GM19438 (cell line): ENCODE measurements around the gene SPARCL1.
"Not testable (repeated sequence)": the region's sequence is repeated elsewhere in the genome, so short reads cannot be mapped to it uniquely, and the experiment has no call there.

ENCODE experiments used
- ATAC-seq: cut with Tn5 transposase; IDR thresholded peaks from one replicate; pipeline ENCODE4 v1.9.1; 2021; ENCODE audit warnings: low read depth; ENCODE audit not compliant: unreplicated experiment

Gene SPARCL1, protein sequence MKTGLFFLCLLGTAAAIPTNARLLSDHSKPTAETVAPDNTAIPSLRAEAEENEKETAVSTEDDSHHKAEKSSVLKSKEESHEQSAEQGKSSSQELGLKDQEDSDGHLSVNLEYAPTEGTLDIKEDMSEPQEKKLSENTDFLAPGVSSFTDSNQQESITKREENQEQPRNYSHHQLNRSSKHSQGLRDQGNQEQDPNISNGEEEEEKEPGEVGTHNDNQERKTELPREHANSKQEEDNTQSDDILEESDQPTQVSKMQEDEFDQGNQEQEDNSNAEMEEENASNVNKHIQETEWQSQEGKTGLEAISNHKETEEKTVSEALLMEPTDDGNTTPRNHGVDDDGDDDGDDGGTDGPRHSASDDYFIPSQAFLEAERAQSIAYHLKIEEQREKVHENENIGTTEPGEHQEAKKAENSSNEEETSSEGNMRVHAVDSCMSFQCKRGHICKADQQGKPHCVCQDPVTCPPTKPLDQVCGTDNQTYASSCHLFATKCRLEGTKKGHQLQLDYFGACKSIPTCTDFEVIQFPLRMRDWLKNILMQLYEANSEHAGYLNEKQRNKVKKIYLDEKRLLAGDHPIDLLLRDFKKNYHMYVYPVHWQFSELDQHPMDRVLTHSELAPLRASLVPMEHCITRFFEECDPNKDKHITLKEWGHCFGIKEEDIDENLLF

DNA sequence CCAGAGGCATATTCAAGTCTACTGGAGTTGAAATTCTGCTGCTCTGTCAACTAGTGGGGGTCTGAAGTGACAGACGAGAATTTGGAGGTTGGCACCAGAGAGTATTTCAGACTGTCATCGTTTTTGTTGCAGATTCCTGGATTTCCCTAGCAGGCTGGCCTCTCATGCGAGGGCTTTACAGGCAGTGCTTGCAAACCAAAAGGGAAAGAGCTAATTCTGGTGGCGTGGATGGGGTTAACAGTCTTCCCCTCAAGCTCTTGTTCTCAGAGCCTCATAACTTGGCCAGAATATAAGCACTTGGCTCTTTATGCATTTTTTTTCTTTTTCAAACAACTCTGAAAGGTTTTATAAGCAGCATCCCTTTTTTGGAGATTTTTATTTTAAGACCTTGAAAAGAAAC is at the start of gene SPARCL1:
TSS of gene SPARCL1 (minus strand) at position 190 of the 400 bp plus-strand sequence. CDS start 29,802 bp downstream, outside the sequence.
- no peak for ATAC-seq

DNA sequence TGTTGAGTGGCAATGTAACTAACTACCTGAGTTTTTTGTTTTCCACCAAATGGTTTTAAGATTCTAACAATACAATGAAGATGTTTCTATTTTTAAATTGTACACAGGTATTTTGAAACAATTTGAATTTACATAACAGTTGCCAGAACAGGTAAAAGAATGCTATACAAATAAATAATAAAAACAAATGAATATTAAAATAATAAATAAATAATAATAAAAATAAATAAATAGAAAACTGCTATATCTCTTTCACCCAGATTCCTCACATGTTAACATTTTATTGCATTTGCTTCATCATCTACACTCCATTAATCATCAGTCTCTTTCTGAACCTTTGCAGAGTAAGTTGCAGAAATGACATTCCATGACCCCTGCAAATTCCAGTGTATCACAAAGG is 46.8 kb upstream of the SPARCL1 start:
- no peak for ATAC-seq

DNA sequence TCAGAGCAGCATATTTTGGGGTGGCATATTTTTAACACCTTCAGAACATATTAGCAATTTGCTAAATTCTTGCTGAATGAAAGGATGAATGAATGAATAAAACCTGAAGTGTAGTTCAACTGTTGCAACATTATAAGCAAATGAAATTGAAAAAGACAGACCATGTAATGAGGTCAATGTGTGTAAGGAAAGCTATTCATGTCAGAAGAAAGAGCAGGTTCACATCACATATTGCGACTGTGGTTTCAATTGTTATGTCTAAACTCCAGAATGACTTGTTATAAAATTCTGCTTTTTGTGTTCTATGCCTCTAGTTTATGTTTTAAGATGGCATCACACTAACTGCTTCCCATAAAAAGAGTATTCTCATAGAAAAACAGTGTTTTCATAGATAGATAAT is 46.2 kb upstream of the SPARCL1 start:
- no peak for ATAC-seq

DNA sequence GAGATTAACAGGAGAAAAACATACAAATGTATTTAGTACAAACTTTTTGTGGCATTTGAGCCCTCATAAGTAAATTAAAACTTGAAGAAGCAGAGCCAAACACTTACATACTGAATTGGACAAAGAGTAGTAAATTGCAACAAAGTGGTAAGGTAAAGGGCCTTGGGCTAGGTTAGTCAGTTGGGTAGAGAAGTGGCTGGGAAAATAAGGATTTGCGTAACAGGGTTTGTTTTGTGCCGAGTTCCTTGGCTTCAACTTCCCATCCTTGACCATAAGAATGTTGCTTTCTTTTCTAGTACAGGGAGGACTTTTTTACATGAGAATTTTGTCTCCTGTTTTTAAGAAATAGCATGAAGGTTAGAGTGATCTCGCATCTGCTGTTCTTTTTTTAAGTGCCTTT is 45.8 kb upstream of the SPARCL1 start:
- no peak for ATAC-seq

DNA sequence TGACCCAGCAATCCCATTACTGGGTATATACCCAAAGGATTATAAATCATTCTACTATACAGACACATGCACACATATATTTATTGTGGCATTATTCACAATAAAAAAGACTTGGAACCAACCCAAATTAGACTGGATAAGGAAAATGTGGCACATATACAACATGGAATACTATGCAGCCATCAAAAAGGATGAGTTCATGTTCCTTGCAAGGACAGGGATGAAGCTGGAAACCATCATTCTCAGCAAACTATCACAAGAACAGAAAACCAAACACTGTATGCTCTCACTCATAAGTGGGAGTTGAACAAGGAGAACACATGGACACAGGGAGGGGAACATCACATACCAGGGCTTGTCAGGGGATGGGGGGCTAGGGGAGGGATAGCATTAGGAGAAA is 45.2 kb upstream of the SPARCL1 start:
- ATAC-seq = not testable (repeated sequence)

DNA sequence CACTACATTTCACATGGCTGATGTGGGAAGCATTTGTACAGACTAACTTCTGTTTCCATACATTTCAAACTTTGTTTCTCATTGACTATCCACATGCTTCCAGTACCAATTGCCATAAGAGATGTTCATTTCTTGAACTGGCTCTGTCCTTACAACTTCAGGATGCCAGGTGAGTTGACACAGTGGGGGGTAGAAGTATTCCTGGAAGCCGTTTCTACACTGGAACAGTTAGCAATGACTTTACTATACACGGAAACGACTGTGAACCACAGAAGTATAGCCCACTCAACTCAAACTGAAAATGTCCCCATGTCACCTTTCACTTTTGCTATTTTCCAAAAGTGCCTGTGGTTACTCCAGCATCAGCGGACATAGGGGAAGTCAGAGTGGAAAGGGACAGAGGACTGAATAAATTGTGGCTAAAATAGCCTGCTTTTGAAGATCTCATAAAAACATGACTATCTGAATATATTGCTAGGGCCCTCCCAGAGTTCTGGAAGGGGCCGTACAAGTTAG is 41.2 kb upstream of the SPARCL1 start:
- ATAC-seq = no peak

DNA sequence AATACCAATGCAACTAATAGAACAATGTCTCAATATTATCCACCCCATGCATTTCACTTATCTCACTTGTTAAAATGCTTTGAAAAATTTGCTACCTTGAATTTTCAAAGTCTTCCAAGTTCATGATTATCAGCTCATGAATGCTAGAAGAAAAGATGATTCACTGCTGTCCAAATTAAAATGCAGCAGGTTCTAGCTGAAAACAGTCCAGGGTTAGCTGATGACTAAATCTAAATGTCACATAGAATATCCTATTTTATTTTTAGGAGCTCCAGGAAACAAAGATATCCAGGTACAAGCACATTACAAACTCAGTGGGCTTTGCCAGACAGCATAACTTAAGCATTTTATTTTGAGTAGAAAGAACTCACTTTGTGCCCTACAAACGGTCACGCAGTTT is 38.0 kb upstream of the SPARCL1 start:
- ATAC-seq = no peak

DNA sequence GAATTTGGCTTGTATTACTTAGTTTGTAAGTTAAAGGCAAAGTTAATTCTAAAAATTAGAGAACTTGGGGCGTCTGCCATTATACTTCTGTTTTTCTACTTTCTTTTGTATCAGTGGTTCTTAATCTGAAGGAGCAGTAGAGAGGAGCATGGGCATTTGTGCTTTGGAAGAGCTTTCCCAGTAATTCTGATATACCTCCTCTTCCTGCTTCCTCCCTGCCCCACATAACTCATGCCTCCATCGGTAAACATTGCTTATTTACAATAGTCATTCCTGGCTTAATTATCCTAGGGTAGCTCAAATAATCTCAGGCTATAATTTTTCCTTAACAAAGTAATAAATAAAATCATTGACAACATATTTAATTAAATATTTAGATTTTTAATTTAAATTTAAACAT is 37.1 kb upstream of the SPARCL1 start:
- no peak for ATAC-seq

DNA sequence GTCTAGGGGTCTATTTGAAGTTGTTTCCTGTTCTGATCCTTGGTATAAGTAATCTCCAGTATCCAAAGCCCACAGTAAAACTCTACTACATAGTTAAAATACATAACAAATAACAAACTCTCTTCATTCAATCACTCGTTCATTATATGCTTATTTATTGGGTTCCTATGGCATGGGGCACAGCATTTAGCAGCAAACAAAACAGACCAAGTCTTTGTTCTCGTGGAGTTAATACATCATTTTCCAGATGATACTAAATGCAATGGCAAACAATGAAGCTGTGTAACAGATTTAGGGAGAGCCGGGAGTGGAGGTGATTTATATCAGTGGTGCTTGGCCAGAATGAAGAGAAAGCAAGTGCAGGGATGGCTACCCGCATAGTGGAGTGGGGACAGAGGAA is 36.6 kb upstream of the SPARCL1 start:
- ATAC-seq = no peak

DNA sequence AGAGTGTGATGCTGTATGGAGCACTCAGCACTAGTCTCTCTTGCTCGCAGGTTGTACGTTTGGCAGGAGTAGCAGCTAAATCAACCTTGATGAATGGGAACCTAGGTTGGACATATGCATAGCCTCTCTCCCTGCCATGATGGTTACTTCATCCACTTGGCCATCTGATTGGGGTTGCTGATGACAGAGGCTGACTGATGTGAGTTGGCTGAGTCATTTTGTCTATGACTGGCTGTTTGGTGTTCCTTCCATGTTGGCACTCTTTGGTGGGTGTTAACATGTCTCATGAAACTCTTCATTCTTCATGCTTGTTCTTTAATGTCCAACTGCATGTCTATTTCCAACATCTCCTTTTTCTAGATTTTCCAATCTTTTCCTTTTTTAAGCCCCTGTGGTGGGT is 31.6 kb upstream of the SPARCL1 start:
- ATAC-seq = no peak

DNA sequence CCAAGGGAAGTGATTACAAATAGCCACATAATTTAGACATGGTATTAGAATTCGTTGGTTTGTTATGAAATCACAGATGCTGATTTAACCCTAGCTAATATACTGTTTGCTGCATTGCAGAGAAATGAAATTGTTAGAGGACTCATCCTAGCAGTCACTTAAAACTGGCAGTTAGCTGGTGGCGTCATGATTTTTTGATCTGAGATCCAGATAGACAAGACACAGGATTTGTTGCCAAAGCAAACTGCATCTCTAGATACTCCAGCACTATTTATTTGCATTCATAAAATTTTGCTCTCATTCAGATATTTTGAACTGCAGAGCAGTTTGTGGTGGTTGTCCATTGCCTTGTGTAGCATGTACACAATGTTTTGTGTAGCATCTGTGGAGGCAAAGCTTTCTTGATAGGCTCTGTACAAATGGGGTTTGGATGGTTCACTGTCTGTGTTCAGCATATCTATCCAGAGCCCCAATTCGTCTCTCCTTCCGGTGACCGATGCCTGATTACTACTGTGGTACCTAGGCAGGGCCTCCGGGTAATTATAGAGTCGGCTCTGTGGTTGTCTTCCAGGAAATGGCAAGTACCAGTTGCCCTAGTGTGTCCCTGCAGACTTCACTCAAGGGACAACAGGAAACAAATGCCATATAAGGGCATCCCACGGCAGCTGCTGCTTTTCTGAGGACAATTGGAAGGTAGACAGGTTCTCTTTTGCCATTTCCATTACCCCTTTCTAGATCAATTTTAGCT is 30.1 kb upstream of the SPARCL1 start:
- peak; percentile 100 for ATAC-seq

DNA sequence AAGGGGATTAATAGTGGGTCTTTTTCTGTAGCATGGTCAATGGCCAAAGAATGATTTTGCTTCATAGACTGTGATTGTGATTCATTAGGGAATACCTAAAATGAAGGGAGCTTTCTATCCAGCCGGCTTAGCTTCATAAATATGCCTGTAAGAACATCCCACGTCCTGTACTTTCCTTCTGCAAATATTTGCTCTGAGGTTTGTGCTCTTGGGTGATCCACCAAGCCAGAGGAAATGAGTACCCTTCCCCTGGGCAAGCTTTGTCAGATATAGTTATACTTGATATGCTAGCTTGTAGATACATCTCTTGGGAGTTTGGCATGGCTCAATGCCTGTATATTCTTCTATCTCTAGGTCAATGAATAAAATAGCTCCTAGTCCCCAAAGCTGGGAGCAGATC is 28.2 kb upstream of the SPARCL1 start:
- no peak for ATAC-seq

DNA sequence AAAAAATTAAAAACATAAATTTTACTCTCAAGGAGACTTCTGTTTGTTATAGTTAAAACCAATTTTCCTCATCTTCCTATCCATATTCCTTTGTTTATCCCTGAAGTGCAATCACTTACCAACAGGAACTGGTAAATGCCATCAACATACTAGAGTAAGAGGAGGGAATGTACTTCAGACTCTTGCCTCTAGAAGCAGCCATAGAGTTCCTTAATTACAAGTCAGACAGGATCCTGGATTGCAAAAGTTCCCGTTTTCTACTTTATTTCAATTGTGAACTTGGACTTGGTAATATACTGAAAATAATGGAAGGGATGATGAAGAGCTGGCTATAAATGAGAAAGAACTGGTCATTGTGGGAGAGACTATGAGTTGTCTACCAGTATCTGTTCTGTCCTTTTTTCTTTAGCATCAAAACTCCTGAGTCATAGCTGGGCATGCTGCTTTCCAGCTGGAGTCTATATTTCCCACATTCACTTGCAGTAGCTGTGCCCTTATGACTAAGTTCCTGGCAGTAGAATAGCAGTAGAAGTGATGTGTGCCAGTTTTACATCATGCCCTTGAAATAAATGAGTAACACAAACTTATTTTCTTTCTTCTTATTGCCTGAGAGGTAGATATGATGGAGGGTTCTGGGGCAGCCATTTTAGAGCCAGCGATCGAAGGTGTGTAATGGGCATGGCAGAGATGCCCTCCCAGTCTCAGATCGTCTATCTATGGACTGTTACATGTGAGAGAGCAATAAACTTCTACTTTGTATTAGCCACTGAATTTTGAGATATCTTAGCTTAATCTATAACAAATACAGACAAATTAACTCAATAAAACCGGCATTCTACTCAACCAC is 26.8 kb upstream of the SPARCL1 start:
- no peak for ATAC-seq

DNA sequence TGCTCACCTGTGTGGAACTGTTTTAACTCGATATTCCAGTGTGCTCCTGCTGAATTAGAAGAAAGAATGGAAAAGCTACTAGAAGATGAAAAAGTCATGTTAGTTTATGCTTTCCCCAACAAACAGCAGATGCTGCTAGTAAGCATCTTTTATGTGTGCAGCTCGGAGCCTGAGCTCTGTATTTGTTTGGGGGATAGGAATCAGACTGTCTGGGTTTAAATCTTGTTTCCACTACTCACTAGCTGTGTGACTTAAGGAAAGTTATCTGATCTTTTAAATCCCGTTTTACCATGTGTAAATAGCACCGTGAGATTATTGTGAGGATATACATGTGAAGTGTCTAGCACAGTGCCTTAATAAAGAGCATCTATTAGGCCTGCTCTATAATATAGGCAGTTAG is 24.0 kb upstream of the SPARCL1 start:
- ATAC-seq = no peak

DNA sequence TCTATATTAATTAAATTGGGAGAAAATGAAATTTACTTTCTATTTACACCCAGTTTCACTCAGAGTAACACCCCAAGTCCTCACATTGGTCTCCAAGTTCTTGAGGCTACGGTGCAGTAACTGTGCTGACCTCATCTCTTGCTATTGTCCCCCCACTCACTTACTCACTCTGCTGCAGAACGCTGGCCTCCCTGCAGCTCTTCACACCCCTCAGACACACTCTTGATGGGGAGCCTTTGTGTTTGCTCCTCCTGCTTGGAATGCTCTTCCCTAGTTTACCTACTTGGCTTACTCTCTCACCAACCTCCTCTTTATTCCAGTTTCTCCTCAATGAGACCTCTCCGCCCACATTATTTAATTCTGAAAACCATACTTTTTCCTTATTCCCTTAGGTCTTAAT is 22.2 kb upstream of the SPARCL1 start:
- no peak for ATAC-seq

DNA sequence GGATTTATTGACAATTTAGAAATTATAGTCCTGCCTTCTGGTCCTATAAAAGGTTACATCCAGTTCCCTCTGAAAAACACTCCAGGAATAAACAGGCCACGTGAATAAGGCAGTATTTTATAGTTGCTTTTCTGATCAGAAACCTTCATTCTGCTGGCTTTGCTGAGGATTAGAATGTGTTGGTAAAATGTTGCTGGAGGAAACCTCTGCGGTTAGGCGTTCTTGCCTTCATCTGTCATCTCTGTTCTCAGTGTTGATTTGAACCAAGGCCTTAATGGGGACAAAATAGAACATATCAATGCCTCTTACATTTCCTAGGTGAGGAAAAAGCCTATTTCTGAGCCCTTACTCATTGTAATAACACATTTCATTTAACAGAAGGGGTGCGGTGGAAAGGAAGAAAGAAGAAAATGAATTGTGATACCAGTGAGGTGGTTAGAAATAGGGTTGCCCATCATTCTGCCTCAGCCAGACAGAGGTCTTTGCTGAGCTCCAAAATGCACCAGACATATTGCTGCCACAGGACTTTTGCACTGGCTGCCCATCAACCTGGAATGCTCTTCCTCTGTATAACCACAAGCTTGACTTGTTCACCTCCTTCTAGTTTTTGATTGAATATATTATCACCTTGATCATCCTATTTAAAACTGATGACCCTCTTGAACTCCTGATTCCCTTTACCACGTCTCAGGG is 18.0 kb upstream of the SPARCL1 start:
- ATAC-seq = no peak

DNA sequence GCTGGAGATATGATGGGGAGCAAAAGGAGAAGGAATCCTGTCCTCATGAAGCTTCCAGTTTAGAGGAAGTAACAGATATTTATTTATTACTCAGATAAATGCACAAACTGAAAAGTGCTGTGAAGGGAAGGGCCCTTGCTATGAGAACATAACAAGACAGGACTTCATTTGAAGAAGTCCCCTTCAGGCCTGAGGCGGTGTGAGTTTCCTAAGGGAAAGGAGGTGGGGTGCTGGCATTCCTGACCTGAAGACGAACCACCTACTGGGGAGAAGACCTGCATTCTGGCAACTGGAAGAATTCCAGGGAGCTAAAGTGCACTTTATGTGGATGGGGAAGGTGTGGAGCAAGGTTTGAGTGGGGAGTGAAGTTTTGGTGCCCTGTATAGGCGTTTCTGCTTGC is 15.9 kb upstream of the SPARCL1 start:
- ATAC-seq = no peak

DNA sequence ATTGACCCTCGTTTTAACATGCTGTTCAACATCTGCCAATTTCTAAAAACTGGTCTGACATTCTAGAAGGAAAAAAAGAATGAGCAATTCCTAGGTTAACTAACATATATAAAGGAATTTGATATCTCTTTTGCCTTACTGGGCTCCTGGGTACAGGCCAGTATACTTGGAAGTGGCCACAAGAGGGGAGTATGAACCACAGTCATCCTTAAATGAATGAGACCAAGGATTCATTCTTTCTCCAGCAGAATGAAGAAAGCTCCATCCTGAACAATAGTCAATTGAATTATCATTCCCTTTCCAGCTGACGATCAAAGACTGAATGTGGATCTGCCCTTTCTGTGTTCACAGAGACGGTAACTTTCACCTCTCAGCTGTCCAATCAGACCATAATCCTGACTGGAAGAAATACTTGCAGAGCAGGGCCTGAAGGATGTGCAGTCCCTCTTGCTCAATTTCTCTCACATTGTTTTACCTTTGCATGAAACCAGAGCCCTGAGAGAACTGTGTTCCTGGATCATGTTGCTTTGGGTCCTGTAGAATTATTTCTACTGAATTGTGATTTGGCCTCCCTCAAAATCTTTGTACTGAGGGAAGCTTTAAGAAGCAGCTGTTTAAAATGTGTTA is 14.8 kb upstream of the SPARCL1 start:
- ATAC-seq = no peak

DNA sequence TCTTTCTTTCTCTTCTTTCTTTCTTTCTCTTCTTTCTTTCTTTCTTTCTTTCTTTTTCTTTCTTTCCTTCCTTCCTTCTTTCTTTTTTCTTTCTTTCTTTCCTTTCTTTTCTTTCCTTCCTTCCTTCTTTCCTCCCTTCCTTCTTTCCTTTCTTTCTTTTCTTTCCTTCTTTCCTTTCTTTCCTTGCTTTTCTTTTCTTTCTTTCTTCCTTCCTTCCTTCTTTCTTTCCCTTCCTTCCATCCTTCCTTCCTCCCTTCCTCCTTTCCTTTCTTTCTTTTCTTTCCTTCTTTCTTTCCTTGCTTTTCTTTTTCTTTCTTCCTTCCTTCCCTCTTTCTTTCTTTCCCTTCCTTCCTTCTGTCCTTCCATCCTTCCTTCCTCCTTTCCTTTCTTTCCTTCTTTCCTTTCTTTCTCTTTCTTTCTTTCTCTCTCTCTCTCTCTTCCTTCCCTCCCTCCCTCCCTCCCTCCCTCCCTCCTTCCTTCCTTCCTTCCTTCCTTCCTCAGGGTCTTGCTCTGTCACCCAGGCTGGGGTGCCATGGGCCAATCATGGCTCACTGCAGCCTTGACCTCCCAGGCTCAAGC is 13.6 kb upstream of the SPARCL1 start:
- ATAC-seq = no peak
